ENCODE measurements around the gene RDH12.

The RDH12 gene

GRCh38 chr14:67757175-67757574, 55.5 kb downstream of the RDH12 start:
- FAIRE-seq = no peak

- FAIRE-seq = no peak
These were observed 58.2 kb downstream of the RDH12 start for GRCh38 chr14:67759916-67760315.

- no peak for FAIRE-seq
These were observed 60.4 kb downstream of the RDH12 start for GRCh38 chr14:67762051-67762450.

GRCh38 chr14:67763158-67763822, 61.6 kb downstream of the RDH12 start:
- FAIRE-seq = no peak

- no peak for FAIRE-seq
These were observed 62.8 kb downstream of the RDH12 start for GRCh38 chr14:67764496-67764895.

GRCh38 chr14:67765192-67765834, 63.6 kb downstream of the RDH12 start:
- FAIRE-seq = no peak

- no peak for FAIRE-seq
These were observed 64.5 kb downstream of the RDH12 start for GRCh38 chr14:67766035-67766680.

- no peak for FAIRE-seq
These were observed 66.5 kb downstream of the RDH12 start for GRCh38 chr14:67768219-67768618.

- FAIRE-seq = no peak
These were observed 72.2 kb downstream of the RDH12 start for GRCh38 chr14:67773844-67774377.

- FAIRE-seq = no peak
These were observed 75.1 kb downstream of the RDH12 start for GRCh38 chr14:67776653-67777322.

- no peak for FAIRE-seq
These were observed 77.1 kb downstream of the RDH12 start for GRCh38 chr14:67778792-67779191.

- FAIRE-seq = no peak
These were observed 80.4 kb downstream of the RDH12 start for GRCh38 chr14:67782090-67782489.
